ENCODE measurements around the gene ZFHX2. TPM values are rescaled to one million over a fixed set of nuclear protein-coding genes. Genes with fewer than 3 reads are reported as not detected.

ZFHX2 gene
- polyA plus RNA-seq, 1 donor from 2014 or later = 0.72 TPM

DNA sequence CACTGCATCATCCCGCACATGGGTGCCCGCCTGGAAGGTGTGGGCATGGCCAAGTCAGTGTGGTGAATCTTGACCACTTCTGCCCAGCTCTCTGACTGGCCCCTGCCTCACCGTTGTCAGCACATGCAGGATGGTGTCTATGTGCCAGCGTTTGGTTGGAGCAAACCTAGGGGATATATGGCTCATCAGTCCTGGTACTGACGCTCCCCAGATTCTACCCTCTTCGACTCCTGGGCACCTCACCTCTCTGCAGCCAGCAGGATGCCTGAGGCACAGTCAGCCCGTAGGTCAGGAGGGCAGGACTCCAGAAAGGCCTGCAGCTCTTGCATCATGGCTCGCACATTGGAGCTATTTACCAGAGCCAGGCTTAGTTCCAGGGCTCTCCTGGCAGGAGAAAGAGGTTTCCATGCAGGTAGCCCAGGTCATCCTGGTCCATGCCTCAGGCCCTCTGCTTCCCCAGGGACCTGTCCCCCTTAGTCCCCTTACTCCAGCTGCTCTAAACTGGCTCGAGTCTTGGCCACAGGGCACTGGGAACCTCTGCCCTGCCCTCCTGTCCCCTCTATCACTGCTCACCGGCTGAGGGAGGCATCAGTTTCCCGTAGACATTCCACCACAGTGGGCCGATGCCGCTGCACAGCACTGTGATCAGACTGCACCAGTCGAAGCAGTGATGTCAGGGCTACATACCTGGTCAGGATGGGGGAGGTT is 12.1 kb upstream of the ZFHX2 start:
- TF ChIP-seq TAF1 (IDR thresholded peaks at IDR 0.05; ENCODE audit: low read depth) (peak; percentile 36), POLR2AphosphoS5 (IDR thresholded peaks at IDR 0.05) (no peak), EZH2 (IDR thresholded peaks at IDR 0.05; ENCODE audit: borderline replicate concordance, insufficient read depth, low read length, poor library complexity, severe bottlenecking) (no peak), SMC3 (conservative IDR thresholded peaks at IDR 0.05; ENCODE audit: poor library complexity) (no peak), EP300 (conservative IDR thresholded peaks at IDR 0.05; ENCODE audit: poor library complexity, severe bottlenecking) (no peak)
- TF ChIP-seq, protein P1, sequence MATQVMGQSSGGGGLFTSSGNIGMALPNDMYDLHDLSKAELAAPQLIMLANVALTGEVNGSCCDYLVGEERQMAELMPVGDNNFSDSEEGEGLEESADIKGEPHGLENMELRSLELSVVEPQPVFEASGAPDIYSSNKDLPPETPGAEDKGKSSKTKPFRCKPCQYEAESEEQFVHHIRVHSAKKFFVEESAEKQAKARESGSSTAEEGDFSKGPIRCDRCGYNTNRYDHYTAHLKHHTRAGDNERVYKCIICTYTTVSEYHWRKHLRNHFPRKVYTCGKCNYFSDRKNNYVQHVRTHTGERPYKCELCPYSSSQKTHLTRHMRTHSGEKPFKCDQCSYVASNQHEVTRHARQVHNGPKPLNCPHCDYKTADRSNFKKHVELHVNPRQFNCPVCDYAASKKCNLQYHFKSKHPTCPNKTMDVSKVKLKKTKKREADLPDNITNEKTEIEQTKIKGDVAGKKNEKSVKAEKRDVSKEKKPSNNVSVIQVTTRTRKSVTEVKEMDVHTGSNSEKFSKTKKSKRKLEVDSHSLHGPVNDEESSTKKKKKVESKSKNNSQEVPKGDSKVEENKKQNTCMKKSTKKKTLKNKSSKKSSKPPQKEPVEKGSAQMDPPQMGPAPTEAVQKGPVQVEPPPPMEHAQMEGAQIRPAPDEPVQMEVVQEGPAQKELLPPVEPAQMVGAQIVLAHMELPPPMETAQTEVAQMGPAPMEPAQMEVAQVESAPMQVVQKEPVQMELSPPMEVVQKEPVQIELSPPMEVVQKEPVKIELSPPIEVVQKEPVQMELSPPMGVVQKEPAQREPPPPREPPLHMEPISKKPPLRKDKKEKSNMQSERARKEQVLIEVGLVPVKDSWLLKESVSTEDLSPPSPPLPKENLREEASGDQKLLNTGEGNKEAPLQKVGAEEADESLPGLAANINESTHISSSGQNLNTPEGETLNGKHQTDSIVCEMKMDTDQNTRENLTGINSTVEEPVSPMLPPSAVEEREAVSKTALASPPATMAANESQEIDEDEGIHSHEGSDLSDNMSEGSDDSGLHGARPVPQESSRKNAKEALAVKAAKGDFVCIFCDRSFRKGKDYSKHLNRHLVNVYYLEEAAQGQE (IDR thresholded peaks at IDR 0.05; ENCODE audit: borderline replicate concordance) = no peak
- TF ChIP-seq, protein P2, sequence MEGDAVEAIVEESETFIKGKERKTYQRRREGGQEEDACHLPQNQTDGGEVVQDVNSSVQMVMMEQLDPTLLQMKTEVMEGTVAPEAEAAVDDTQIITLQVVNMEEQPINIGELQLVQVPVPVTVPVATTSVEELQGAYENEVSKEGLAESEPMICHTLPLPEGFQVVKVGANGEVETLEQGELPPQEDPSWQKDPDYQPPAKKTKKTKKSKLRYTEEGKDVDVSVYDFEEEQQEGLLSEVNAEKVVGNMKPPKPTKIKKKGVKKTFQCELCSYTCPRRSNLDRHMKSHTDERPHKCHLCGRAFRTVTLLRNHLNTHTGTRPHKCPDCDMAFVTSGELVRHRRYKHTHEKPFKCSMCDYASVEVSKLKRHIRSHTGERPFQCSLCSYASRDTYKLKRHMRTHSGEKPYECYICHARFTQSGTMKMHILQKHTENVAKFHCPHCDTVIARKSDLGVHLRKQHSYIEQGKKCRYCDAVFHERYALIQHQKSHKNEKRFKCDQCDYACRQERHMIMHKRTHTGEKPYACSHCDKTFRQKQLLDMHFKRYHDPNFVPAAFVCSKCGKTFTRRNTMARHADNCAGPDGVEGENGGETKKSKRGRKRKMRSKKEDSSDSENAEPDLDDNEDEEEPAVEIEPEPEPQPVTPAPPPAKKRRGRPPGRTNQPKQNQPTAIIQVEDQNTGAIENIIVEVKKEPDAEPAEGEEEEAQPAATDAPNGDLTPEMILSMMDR (IDR thresholded peaks at IDR 0.05; ENCODE audit: poor library complexity, severe bottlenecking) = no peak
- Histone ChIP-seq H3K4me3 (ENCODE audit: low read length) (no peak overlapping the region), H3K79me2 (replicated peaks; ENCODE audit: insufficient read depth, low read length) (no peaks in the 10 kb centered on the region), H3K27ac (ENCODE audit: low read length) (no peak overlapping the region), H3K9me2 (ENCODE audit: insufficient read depth, low read length) (no peaks in the 10 kb centered on the region), H3K27me3 (ENCODE audit: insufficient read depth, low read depth, low read length) (no peaks in the 10 kb centered on the region), H4K20me1 (ENCODE audit: insufficient read depth) (no peaks in the 10 kb centered on the region), H3K9ac (ENCODE audit: low read length) (peak overlapping the region; percentile 8), H3K9me3 (ENCODE audit: low read length) (no peaks in the 10 kb centered on the region), H2AFZ (ENCODE audit: low read depth, low read length) (no peak overlapping the region), H3K36me3 (ENCODE audit: insufficient read depth, low read length) (no peaks in the 10 kb centered on the region), H3F3A (ENCODE audit: insufficient read depth, low read length, poor library complexity, severe bottlenecking) (no peaks in the 10 kb centered on the region), H3K4me2 (ENCODE audit: low read length) (no peak overlapping the region)

DNA sequence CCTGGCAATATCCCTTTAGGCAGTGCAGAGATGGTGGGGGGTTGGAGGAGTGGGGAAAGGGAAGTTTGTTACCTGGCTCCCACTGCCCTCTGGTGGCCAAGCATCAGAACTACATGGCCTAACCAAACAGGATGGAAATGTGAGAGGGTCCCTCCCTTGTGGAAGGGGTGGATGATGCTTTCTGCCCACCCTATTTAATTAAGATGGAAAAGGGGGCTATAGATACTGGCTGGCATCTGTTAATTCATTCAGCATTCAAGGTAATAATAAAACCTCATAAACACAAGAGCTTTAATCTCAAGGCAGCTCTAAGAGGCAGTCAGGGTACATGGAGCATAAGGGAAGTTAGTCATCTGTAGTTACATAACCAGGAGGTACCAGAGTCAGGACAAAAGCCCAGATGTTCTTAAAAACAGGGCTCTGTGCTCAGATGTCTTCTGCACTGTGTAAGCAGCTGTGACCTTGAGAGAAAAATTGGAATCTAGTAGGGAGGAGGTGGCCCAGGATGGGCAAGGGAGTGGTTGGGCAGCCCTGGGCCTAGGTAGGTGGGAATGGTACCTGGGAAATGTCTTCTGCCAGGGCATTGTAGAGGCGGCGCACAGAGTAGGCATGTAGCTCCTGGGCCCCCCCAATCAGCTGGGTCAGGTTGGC is 11.4 kb upstream of the ZFHX2 start:
- Histone ChIP-seq H3K9me3 (ENCODE audit: low read length) (no peaks in the 10 kb centered on the region), H3K79me2 (replicated peaks; ENCODE audit: insufficient read depth, low read length) (no peaks in the 10 kb centered on the region), H4K20me1 (ENCODE audit: insufficient read depth) (no peaks in the 10 kb centered on the region), H3K36me3 (ENCODE audit: insufficient read depth, low read length) (no peaks in the 10 kb centered on the region), H3K27ac (ENCODE audit: low read length) (no peak overlapping the region), H3K9me2 (ENCODE audit: insufficient read depth, low read length) (no peaks in the 10 kb centered on the region), H3K27me3 (ENCODE audit: insufficient read depth, low read depth, low read length) (no peaks in the 10 kb centered on the region), H3K4me3 (ENCODE audit: low read length) (no peak overlapping the region), H2AFZ (ENCODE audit: low read depth, low read length) (no peak overlapping the region), H3K9ac (ENCODE audit: low read length) (peak overlapping the region; percentile 8), H3F3A (ENCODE audit: insufficient read depth, low read length, poor library complexity, severe bottlenecking) (no peaks in the 10 kb centered on the region), H3K4me2 (ENCODE audit: low read length) (no peak overlapping the region)
- peak; percentile 97 for TF ChIP-seq RAD21 (conservative IDR thresholded peaks at IDR 0.05)
- TF ChIP-seq, protein P2 (IDR thresholded peaks at IDR 0.05; ENCODE audit: poor library complexity, severe bottlenecking) = peak; percentile 97
- TF ChIP-seq TAF1 (IDR thresholded peaks at IDR 0.05; ENCODE audit: low read depth) = no peak
- TF ChIP-seq SMC3 (conservative IDR thresholded peaks at IDR 0.05; ENCODE audit: poor library complexity) = peak; percentile 99
